Lower leg skin (tissue), 3 donors: ENCODE measurements around the gene EHMT1.

Experiments
- POLR2A ChIP-seq, 2 donors: fragments of 450-650 bp; IDR thresholded peaks; one replicate each; pipeline ENCODE4 v1.6.1; 2016 to 2017; ENCODE audit warnings: antibody characterized with exemption in 2 of 2, mild to moderate bottlenecking in 1 of 2, moderate library complexity in 1 of 2
- TF ChIP-seq, protein P1 (sequence below), 3 donors: fragments of 450-650 bp; IDR thresholded peaks; one replicate each; pipeline ENCODE4 v1.5.1; 2016; ENCODE audit warnings: antibody characterized with exemption in 3 of 3, mild to moderate bottlenecking in 3 of 3, moderate library complexity in 2 of 3

DNA sequence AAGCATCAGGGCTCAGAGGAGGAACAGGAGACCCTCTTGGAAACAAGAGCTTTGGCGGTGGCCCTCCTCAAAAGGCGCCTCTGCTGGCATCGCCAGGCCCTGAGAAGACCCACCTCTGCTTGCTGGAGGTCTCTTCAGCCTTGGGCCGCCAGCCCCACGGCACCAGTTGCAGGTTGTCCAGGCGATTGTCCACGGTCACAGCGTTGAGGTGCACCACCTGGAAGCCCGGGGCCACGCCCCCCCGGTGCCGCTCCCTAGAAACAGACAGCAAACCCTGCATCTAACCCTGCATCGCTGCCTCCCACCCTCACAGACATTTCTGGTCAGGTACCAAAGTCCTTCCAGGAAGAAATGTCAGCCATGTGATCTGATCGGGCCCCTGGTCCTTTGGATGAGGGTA, 32.0 kb upstream of the EHMT1 start:
- TF ChIP-seq, protein P1, sequence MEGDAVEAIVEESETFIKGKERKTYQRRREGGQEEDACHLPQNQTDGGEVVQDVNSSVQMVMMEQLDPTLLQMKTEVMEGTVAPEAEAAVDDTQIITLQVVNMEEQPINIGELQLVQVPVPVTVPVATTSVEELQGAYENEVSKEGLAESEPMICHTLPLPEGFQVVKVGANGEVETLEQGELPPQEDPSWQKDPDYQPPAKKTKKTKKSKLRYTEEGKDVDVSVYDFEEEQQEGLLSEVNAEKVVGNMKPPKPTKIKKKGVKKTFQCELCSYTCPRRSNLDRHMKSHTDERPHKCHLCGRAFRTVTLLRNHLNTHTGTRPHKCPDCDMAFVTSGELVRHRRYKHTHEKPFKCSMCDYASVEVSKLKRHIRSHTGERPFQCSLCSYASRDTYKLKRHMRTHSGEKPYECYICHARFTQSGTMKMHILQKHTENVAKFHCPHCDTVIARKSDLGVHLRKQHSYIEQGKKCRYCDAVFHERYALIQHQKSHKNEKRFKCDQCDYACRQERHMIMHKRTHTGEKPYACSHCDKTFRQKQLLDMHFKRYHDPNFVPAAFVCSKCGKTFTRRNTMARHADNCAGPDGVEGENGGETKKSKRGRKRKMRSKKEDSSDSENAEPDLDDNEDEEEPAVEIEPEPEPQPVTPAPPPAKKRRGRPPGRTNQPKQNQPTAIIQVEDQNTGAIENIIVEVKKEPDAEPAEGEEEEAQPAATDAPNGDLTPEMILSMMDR (IDR thresholded peaks at IDR 0.05): no peak
- no peak for TF ChIP-seq POLR2A (IDR thresholded peaks at IDR 0.05)
